Stomach (tissue), 9 donors: Measurements from ENCODE around the gene BUB1. TPM values are rescaled to one million over a fixed set of nuclear protein-coding genes. Genes with fewer than 3 reads are reported as not detected.

Experiments used
- DNase-seq, 2 donors: peaks; one replicate each; pipeline versions ENCODE4 v3.0.0 to v3.0.0-alpha.2; 2013 to 2019
- H3K27ac ChIP-seq, 5 donors: fragments of 200-600 bp in 4 of 5; sonication (generic) in 4 of 5; one replicate each; pipeline ENCODE4 v1.5.1; 2013 to 2019; ENCODE audit warnings: mild to moderate bottlenecking in 1 of 5, moderate library complexity in 1 of 5
- H3K27me3 ChIP-seq, 3 donors: fragments of 200-600 bp; sonication (generic); one replicate each; pipeline ENCODE4 v1.5.1; 2017 to 2019; ENCODE audit warnings: mixed run types in 1 of 3
- H3K36me3 ChIP-seq, 4 donors: fragments of 200-600 bp; sonication (generic); 1 replicate in 3 of 4; 2 replicates in 1 of 4; pipeline ENCODE4 v1.5.1; 2016 to 2019
- H3K4me1 ChIP-seq, 4 donors: fragments of 200-600 bp; sonication (generic); one replicate each; pipeline ENCODE4 v1.5.1; 2016 to 2019
- H3K4me3 ChIP-seq, 4 donors: fragments of 200-600 bp; sonication (generic) in 3 of 4; one replicate each; pipeline ENCODE4 v1.5.1; 2016 to 2019; ENCODE audit warnings: mild to moderate bottlenecking in 1 of 4
- H3K9me3 ChIP-seq, 4 donors: fragments of 200-600 bp; sonication (generic); one replicate each; pipeline ENCODE4 v1.5.1; 2016 to 2019
- EP300 ChIP-seq: sonication (generic); formaldehyde crosslinking; IDR thresholded peaks from one replicate; pipeline ENCODE4 v1.6.1; 2017; ENCODE audit warnings: antibody characterized with exemption
- POLR2A ChIP-seq, 4 donors: fragments of 450-650 bp; IDR thresholded peaks; one replicate each; pipeline ENCODE4 v1.6.1; 2016; ENCODE audit warnings: antibody characterized with exemption in 4 of 4, control low read depth in 2 of 4, mild to moderate bottlenecking in 1 of 4, moderate library complexity in 1 of 4
- POLR2AphosphoS5 ChIP-seq, 3 donors: sonication (generic); formaldehyde crosslinking; IDR thresholded peaks; one replicate each; pipeline ENCODE4 v1.6.1; 2016; ENCODE audit warnings: antibody characterized with exemption in 3 of 3
- WGBS, 5 donors: extraction: QIAGEN DNeasy Blood & Tissue Kit in 3 of 5; methylation state at CpG; one replicate each; pipeline versions ENCODE4 v1.1.5 to v1.1.7; 2013 to 2018; 5-methylcytosine and 5-hydroxymethylcytosine counted together
- intact Hi-C: fragments of 100-400 bp; cut with DNase I; formaldehyde crosslinking; loops from one replicate; pipeline ENCODE4 v1.15.1; 2023; ENCODE audit warnings: low total_unique reads
- polyA plus RNA-seq, 3 donors: library from polyadenylated mRNA; stranded (reverse); fragments of 200-250 nt; gene quantifications; one replicate each; pipeline ENCODE4 v1.2.3, GENCODE V29; 2013
- total RNA-seq, 5 donors: library from RNA; depleted of rRNA; stranded (reverse); fragments of >200 nt; gene quantifications; one replicate each; pipeline versions ENCODE4 v1.1.0 to v1.2.3, GENCODE V29; 2014 to 2016
- TF ChIP-seq, protein P1 (sequence below), 7 experiments: fragments of 450-650 bp in 4 of 7; fragments of 200-600 bp in 3 of 7; sonication (generic) in 3 of 7; IDR thresholded peaks; one replicate each; pipeline ENCODE4 v1.5.1; 2016 to 2019; ENCODE audit warnings: antibody characterized with exemption in 7 of 7, control low read depth in 2 of 7, mild to moderate bottlenecking in 1 of 7
- donor health status: healthy with polysubstance abuse.
- donor health status: Bipolar disorder and iron deficiency.
- donor health status: healthy.

Gene BUB1
- total and polyA plus RNA-seq, 8 donors, result 0.29 to 11.1 (median 2.5) TPM

DNA sequence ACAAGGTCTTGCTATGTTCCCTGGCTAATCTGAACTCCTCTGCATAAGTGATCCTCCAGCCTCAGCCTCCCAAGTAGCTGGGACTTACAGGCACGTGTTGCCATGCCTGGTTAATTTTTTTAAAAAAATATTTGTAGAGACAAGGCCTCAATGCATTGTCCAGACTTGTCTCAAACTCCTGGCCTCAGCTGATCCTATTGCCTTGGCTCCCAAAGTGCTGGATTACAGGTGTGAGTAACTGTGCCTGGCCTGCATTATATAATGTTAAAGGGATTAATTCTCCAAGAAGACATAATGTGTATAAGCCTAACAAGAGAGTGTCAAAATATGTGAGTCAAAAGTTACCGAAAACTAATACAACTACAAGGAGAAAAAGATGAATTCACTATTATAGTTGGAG, 32.2 kb downstream of the BUB1 start:
- H3K9me3 ChIP-seq, result no peaks in the 10 kb centered on the region
- H3K36me3 ChIP-seq, result peaks cover 0 to 6% (median 0%) of the 10 kb centered on the region in 4 donors
- no peak for DNase-seq
- H3K4me1 ChIP-seq, result no peaks in the 10 kb centered on the region
- no peak overlapping the region for H3K4me3 ChIP-seq
- TF ChIP-seq POLR2AphosphoS5 (IDR thresholded peaks at IDR 0.05) (no peak), EP300 (no peak), POLR2A (IDR thresholded peaks at IDR 0.05) (no peak)
- TF ChIP-seq, protein P1, sequence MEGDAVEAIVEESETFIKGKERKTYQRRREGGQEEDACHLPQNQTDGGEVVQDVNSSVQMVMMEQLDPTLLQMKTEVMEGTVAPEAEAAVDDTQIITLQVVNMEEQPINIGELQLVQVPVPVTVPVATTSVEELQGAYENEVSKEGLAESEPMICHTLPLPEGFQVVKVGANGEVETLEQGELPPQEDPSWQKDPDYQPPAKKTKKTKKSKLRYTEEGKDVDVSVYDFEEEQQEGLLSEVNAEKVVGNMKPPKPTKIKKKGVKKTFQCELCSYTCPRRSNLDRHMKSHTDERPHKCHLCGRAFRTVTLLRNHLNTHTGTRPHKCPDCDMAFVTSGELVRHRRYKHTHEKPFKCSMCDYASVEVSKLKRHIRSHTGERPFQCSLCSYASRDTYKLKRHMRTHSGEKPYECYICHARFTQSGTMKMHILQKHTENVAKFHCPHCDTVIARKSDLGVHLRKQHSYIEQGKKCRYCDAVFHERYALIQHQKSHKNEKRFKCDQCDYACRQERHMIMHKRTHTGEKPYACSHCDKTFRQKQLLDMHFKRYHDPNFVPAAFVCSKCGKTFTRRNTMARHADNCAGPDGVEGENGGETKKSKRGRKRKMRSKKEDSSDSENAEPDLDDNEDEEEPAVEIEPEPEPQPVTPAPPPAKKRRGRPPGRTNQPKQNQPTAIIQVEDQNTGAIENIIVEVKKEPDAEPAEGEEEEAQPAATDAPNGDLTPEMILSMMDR (IDR thresholded peaks at IDR 0.05), result no peak
- H3K27ac ChIP-seq, result no peak overlapping the region
- no peaks in the 10 kb centered on the region for H3K27me3 ChIP-seq
- WGBS, 5 donors, result 89 to 100% (median 95%) methylated on average over 2 of the region's 2 CpGs
- intact Hi-C loops, result no loop called here

DNA sequence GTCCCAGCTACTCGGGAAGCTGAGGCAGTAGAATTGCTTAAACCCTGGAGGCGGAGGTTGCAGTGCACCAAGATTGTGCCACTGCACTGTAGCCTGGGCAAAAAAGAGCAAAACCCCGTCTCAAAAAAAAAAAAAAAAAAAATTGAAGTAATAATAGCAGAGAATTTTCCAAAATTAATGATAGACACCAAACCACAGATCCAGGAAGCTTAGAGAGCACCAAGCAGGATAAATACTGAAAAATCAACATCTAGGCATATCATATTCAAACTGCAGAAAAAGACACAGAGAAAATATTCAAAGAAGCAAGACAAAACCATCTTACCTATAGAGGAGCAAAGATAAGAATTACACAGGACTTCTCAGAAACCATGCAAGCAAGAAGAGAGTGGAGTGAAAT, 33.5 kb downstream of the BUB1 start:
- Histone ChIP-seq H3K4me1 (no peaks in the 10 kb centered on the region), H3K36me3 (no peaks in the 10 kb centered on the region), H3K4me3 (no peak overlapping the region), H3K27ac (no peak overlapping the region), H3K27me3 (no peaks in the 10 kb centered on the region), H3K9me3 (no peaks in the 10 kb centered on the region)
- intact Hi-C loops, result no loop called here
- no peak for TF ChIP-seq POLR2AphosphoS5 (IDR thresholded peaks at IDR 0.05)
- TF ChIP-seq, protein P1 (IDR thresholded peaks at IDR 0.05), result no peak
- TF ChIP-seq EP300, result no peak
- no peak for TF ChIP-seq POLR2A (IDR thresholded peaks at IDR 0.05)
- WGBS, 5 donors, result 93 to 100% (median 99%) methylated on average over 3 of the region's 3 CpGs
- DNase-seq, result no peak

DNA sequence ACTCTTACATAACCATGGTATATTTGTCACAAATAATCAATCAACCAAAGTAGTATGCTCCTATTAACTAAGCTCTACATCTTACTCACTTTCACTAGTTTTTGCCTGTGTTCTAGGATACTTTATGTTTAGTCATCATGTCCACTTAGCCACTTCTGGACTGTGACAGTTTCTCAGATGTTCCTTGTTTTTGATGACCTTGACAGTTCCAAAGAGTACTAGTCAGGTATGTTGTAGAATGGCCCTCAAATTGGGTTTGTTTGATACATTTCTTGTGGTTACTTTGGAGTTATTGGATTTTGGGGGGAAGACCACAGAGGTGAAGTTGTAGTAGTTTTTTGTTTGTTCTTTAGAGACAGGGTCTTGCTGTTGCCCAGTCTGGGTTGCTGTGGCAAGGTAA, 35.5 kb downstream of the BUB1 start:
- intact Hi-C loops, result no loop called here
- Histone ChIP-seq H3K4me3 (no peak overlapping the region), H3K9me3 (no peaks in the 10 kb centered on the region), H3K27ac (no peak overlapping the region), H3K4me1 (no peaks in the 10 kb centered on the region), H3K27me3 (no peaks in the 10 kb centered on the region), H3K36me3 (peaks cover 0 to 7% (median 0%) of the 10 kb centered on the region in 4 donors)
- no peak for TF ChIP-seq POLR2AphosphoS5 (IDR thresholded peaks at IDR 0.05)
- TF ChIP-seq, protein P1 (IDR thresholded peaks at IDR 0.05), result no peak
- TF ChIP-seq EP300, result no peak
- no peak for TF ChIP-seq POLR2A (IDR thresholded peaks at IDR 0.05)
- DNase-seq, result no peak

DNA sequence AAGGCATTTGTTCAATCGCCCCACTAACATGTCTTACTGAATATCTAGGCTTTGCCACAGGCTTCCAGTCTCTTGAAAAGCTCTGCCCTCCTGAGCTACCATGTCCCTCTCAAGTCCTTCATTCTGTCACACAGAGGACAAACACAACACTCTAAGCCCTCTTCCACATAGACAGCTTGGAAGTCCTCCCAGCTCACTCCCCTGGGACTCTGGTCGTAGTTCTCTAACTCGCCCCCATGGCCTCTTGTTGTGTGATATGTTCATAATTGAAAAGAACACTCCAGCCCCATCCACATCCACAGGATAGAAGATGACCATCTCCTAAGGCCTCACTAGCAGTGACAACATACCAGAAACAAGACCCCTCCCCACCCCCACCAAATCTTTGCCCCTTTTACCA, 37.9 kb downstream of the BUB1 start:
- no peak for DNase-seq
- intact Hi-C loops, result no loop called here
- Histone ChIP-seq H3K27me3 (no peaks in the 10 kb centered on the region), H3K4me1 (no peaks in the 10 kb centered on the region), H3K27ac (no peak overlapping the region), H3K36me3 (peaks cover 0 to 7% (median 0%) of the 10 kb centered on the region in 4 donors), H3K4me3 (no peak overlapping the region), H3K9me3 (no peaks in the 10 kb centered on the region)
- TF ChIP-seq, protein P1 (IDR thresholded peaks at IDR 0.05), result no peak
- no peak for TF ChIP-seq POLR2AphosphoS5 (IDR thresholded peaks at IDR 0.05)
- TF ChIP-seq EP300, result no peak
- no peak for TF ChIP-seq POLR2A (IDR thresholded peaks at IDR 0.05)
- WGBS, 5 donors, result 90 to 99% (median 96%) methylated on average over 3 of the region's 3 CpGs
